Immature natural killer cell (primary cell): ENCODE results near the gene ABCB7. TPM values are rescaled to one million over a fixed set of nuclear protein-coding genes. Genes with fewer than 3 reads are reported as not detected.
"Not testable (repeated sequence)": the region's sequence is repeated elsewhere in the genome, so short reads cannot be mapped to it uniquely, and the experiment has no call there.

ENCODE experiments used
- DNase-seq, 3 donors: peaks; one replicate each; pipeline ENCODE4 v3.0.0; 2022; ENCODE audit warnings: mixed read lengths in 1 of 3
- H3K27ac Mint-ChIP-seq, 6 donors: one replicate each; pipeline ENCODE4 v1.8.0; 2020; ENCODE audit warnings: mixed read lengths in 6 of 6, mild to moderate bottlenecking in 5 of 6, inconsistent platforms in 4 of 6, moderate library complexity in 3 of 6
- H3K27me3 Mint-ChIP-seq, 3 donors: one replicate each; pipeline ENCODE4 v1.8.0; 2020 to 2021; ENCODE audit warnings: low read depth in 3 of 3, mild to moderate bottlenecking in 3 of 3, mixed read lengths in 3 of 3, moderate library complexity in 3 of 3, inconsistent platforms in 1 of 3
- H3K36me3 Mint-ChIP-seq, 3 donors: one replicate each; pipeline ENCODE4 v1.8.0; 2020; ENCODE audit warnings: mixed read lengths in 3 of 3, inconsistent platforms in 2 of 3, mild to moderate bottlenecking in 2 of 3
- H3K4me1 Mint-ChIP-seq, 2 donors: one replicate each; pipeline ENCODE4 v1.8.0; 2020; ENCODE audit warnings: inconsistent platforms in 2 of 2, mild to moderate bottlenecking in 2 of 2, mixed read lengths in 2 of 2, moderate library complexity in 1 of 2
- H3K4me3 Mint-ChIP-seq, 5 donors: one replicate each; pipeline ENCODE4 v1.8.0; 2020; ENCODE audit warnings: mild to moderate bottlenecking in 5 of 5, mixed read lengths in 5 of 5, inconsistent platforms in 3 of 5, moderate library complexity in 3 of 5
- H3K9me3 Mint-ChIP-seq, 6 donors: one replicate each; pipeline ENCODE4 v1.8.0; 2020; ENCODE audit warnings: mild to moderate bottlenecking in 6 of 6, mixed read lengths in 6 of 6, inconsistent platforms in 4 of 6, moderate library complexity in 3 of 6
- polyA plus RNA-seq, 3 donors: library from polyadenylated mRNA; unstranded; fragments of 300-500 nt; fragmentation: Illumina TruSeq; gene quantifications; one replicate each; pipeline ENCODE4 v1.2.3, GENCODE V29; 2021

Gene ABCB7
- polyA plus RNA-seq, result 10 to 100 TPM in 2 of 3 donors, 1 to 10 TPM in 1; 9.5 to 12.9 (median 12.7) TPM

DNA sequence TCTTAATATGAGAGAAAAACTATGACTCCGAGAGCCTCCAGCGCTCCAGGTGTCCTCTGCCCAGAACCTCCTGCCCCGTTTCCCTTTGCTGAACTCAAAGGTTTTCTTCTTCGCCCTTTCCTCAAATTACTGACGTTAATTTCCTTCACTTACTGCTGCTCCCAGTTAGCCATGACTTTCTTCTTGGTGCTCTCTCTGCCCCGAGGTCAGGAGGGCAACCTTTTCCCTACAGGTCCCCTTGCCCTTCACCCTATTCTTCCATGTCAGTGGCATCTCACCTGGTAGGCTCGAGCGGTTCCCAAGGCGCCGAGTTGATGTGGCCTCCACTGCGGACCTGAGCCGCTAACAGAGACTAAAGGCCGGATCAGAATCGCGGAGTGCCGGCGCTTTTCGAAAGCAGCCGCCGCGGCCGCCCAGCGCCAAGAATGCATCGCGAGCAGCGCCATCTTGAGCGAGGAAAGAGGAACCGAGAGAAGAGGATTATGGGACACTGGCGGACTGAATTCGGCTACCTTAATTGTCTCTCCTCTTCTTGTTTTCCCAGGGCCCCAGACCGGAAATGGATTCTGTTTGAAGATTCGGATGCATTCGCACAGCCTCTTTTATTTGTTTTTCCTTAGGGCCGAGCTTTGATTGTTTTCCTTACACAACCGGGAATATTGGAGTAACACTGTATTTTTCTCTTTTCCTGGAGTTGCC lies at the start of gene ABCB7:
Gene ABCB7 (minus strand): TSS at position 457 of the 699 bp plus-strand sequence. CDS start 11 bp downstream, at position 446.
- H3K4me3 Mint-ChIP-seq, result peak within 1 kb of the TSS; percentile 87 to 96 (median 92)
- H3K9me3 Mint-ChIP-seq, result no peaks in the 10 kb centered on the region
- H3K27ac Mint-ChIP-seq, result peak within 1 kb of the TSS; percentile 89 to 97 (median 95)
- H3K36me3 Mint-ChIP-seq, result no peaks in the 10 kb centered on the region
- peaks cover 21 to 35% of the 10 kb centered on the region in 2 donors for H3K4me1 Mint-ChIP-seq
- DNase-seq, result peak; percentile 56 to 68 (median 59)
- peaks cover 0 to 10% (median 0%) of the 10 kb centered on the region in 3 donors for H3K27me3 Mint-ChIP-seq

DNA sequence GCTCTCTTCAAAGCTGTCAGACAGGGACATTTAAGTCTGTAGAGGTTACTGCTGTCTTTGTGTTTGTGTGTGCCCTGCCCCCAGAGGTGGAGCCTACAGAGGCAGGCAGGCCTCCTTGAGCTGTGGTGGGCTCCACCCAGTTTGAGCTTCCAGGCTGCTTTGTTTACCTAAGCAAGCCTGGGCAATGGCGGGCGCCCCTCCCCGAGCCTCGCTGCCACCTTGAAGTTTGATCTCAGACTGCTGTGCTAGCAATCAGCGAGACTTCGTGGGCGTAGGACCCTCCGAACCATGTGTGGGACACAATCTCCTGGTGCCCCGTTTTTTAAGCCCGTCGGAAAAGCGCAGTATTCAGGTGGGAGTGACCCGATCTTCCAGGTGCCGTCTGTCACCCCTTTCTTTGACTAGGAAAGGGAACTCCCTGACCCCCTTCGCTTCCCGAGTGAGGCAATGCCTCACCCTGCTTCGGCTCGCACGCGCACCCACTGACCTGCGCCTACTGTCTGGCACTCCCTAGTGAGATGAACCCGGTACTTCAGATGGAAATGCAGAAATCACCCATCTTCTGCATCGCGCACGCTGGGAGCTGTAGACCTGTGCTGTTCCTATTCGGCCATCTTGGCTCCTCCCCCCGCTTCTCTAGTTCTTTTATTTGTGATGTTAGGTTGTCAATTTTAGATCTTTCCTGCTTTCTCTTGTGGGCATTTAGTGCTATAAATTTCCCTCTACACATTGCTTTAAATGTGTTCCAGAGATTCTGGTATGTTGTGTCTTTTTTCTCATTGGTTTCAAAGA lies 32.5 kb upstream of the ABCB7 start:
- peaks cover 3 to 11% (median 5%) of the 10 kb centered on the region in 3 donors for H3K27me3 Mint-ChIP-seq
- H3K36me3 Mint-ChIP-seq, H3K9me3 Mint-ChIP-seq, H3K4me1 Mint-ChIP-seq, H3K4me3 Mint-ChIP-seq, H3K27ac Mint-ChIP-seq, DNase-seq: not testable (repeated sequence)

DNA sequence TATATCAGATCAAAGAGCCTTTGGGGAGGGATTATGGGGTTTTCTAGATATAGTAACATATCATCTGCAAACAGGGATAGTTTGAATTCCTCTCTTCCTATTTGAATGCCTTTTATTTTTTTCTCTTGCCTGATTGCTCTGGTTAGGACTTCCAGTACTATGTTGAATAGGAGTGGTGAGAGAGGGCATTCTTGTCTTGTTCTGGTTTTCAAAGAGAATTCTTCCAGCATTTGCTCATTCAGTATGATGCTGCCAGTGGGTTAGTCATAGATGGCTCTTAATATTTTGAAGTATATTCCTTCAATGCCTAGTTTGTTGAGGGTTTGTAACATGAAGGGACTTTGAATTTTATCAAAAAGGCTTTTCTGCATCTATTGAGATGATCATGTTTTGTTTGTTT lies 25.6 kb upstream of the ABCB7 start:
- DNase-seq, result no peak
- Mint-ChIP-seq H3K9me3 (no peaks in the 10 kb centered on the region), H3K27me3 (peaks cover 0 to 6% (median 2%) of the 10 kb centered on the region in 3 donors), H3K36me3 (no peaks in the 10 kb centered on the region), H3K4me1 (no peaks in the 10 kb centered on the region), H3K4me3 (no peak overlapping the region), H3K27ac (no peak overlapping the region)

DNA sequence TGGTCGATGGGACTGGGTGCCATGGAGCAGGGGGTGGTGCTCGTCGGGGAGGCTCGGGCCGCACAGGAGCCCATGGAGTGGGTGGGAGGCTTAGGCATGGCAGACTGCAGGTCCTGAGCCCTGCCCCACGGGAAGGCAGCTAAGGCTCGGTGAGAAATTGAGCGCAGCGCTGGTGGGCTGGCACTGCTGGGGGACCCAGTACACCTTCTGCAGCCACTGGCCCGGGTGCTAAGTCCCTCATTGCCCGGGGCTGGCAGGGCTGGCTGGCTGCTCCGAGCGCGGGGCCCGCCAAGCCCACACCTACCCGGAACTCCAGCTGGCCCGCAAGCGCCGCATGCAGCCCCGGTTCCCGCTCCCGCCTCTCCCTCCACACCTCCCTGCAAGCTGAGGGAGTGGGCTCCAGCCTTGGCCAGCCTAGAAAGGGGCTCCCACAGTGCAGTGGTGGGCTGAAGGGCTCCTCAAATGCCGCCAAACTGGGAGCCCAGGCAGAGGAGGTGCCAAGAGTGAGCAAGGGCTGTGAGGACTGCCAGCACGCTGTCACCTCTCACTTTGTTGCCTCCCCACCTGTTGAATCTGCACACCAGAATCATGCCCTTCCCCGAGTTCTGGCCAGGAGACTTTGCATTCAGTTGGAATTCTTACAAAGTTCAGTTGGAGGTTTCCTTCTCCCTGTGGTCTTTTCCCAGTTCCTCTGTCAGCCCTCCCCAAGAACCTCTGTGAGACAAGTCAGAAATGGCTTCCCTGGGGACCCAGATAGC lies 23.6 kb upstream of the ABCB7 start:
- H3K4me1 Mint-ChIP-seq, H3K27ac Mint-ChIP-seq, DNase-seq, H3K9me3 Mint-ChIP-seq, H3K36me3 Mint-ChIP-seq, H3K4me3 Mint-ChIP-seq, H3K27me3 Mint-ChIP-seq: not testable (repeated sequence)

DNA sequence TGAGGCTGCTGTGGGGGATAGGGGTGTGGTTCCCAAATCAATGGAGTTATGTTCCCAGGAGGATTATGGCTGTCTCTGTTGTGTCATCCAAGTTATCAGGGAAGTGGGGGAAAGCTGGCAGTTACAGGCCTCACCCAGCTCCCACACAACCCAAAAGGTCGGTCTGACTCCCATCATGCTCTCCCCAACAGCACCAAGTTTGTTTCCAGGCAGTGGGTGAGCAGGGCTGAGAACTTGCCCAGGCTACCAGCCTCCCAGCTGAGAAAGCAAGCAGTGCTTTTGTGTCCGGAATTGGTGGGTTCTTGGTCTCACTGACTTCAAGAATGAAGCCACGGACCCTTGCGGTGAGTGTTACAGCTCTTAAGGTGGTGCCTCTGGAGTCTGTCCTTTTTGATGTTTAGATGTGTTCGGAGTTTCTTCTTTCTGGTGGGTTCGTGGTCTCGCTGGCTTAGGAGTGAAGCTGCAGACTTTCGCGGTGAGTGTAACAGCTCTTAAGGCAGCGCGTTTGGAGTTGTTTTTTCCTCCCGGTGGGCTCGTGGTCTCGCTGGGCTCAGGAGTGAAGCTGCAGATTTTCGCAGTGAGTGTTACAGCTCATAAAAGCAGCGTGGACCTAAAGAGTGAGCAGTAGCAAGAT lies 16.3 kb upstream of the ABCB7 start:
- H3K27me3 Mint-ChIP-seq, H3K9me3 Mint-ChIP-seq, H3K36me3 Mint-ChIP-seq, H3K4me1 Mint-ChIP-seq, H3K27ac Mint-ChIP-seq, DNase-seq: not testable (repeated sequence)
- peak overlapping the region in 3 of 5 donors; percentile 33 to 59 (median 53) for H3K4me3 Mint-ChIP-seq

DNA sequence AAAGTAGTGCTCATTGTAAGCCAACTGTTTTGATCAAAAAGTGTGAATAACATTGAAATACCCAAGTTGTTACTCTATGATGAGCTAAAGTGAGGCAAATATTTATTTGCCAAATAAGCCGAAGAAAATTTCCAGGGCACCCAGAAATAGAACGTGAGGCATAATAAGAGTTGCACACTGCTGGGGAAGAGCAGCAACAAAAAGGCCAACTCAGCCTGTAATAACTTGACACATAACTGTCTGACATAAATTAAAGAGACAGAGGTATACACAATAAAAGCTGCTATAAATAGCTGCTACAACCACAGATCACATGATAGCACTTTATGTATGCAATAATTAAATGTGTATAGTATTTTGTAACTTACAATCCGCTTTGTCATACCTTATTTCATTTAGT lies 2.0 kb upstream of the ABCB7 start:
- Mint-ChIP-seq H3K4me3 (no peak overlapping the region), H3K27me3 (peaks cover 0 to 10% (median 2%) of the 10 kb centered on the region in 3 donors), H3K9me3 (no peaks in the 10 kb centered on the region), H3K27ac (no peak overlapping the region), H3K36me3 (no peaks in the 10 kb centered on the region), H3K4me1 (peaks cover 18 to 29% of the 10 kb centered on the region in 2 donors)
- no peak for DNase-seq

DNA sequence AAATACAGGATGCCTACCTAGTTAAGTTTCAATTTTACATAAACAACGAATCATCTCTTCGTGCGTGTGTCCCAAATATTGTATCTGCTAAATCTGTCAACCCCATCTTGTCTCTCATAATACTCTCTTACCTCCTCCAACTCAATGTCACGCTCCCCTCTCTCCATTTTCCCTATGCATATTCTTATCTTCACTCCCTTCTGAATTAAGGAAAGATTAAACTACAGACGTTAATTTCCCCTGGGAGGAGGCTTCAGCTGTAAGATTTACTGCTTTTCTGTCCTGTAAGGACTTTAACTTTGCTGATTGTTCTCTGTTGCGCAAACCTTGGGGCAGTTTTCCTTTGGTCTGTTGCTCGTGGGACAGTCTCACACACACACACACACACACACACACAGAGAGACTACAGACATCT lies 455 bp upstream of the ABCB7 start:
- peaks cover 18 to 30% of the 10 kb centered on the region in 2 donors for H3K4me1 Mint-ChIP-seq

DNA sequence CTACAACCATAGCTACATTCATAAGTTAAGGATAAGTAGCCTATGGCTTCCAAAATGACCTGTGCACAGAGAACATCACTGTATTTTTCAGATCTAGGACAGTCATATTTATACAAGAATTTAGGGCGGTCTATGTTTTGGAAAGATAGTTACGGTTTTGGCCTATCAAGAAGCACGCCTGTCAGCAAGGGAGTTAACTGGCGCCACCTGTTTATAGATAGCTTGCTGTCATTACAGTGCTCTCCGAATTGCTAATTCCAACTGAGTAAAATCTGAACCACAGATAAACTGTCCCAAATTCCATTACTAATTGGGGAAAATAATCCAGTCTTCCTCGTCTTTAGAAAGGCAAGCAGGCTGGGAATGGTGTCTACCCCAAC lies 646 bp downstream of the ABCB7 start:
- Mint-ChIP-seq H3K4me1 (peaks cover 21 to 36% of the 10 kb centered on the region in 2 donors), H3K9me3 (no peaks in the 10 kb centered on the region), H3K27ac (peak overlapping the region; percentile 89 to 97 (median 95)), H3K4me3 (peak overlapping the region; percentile 87 to 96 (median 92)), H3K36me3 (no peaks in the 10 kb centered on the region), H3K27me3 (peaks cover 0 to 10% (median 0%) of the 10 kb centered on the region in 3 donors)
- DNase-seq, result no peak

More for the DNA sequence above, 455 bp upstream of the ABCB7 start:
- peak in 1 of 3 donors; percentile 12 for DNase-seq
- Mint-ChIP-seq H3K27me3 (peaks cover 0 to 10% (median 0%) of the 10 kb centered on the region in 3 donors), H3K9me3 (no peaks in the 10 kb centered on the region), H3K27ac (peak overlapping the region; percentile 89 to 97 (median 95)), H3K36me3 (no peaks in the 10 kb centered on the region), H3K4me3 (peak overlapping the region; percentile 87 to 96 (median 92))

DNA sequence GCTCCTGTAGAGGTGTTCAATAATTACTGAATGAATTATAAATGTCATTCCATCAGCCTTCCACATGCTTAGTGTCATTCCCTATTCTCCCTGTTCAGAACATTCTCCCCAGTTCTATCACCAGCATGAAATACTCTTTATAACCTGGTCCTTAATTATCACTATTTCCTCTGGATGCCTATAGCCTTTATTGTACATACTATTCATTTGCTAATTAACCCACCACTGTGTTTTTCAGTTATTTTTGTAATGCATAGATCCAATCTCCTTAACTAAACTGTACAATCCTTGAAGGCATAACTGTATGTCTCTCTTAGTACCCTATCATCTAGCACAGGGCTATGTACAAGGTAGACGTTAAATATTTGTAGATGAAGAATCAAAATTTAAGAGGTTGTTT lies 1.2 kb downstream of the ABCB7 start:
- no peaks in the 10 kb centered on the region for H3K9me3 Mint-ChIP-seq
- no peaks in the 10 kb centered on the region for H3K36me3 Mint-ChIP-seq
- DNase-seq, result no peak
- H3K4me3 Mint-ChIP-seq, result peak overlapping the region; percentile 2 to 96 (median 92)
- H3K27ac Mint-ChIP-seq, result peak overlapping the region in 1 of 6 donors; percentile 94
- H3K27me3 Mint-ChIP-seq, result peaks cover 0 to 7% (median 0%) of the 10 kb centered on the region in 3 donors
- peaks cover 21 to 39% of the 10 kb centered on the region in 2 donors for H3K4me1 Mint-ChIP-seq

DNA sequence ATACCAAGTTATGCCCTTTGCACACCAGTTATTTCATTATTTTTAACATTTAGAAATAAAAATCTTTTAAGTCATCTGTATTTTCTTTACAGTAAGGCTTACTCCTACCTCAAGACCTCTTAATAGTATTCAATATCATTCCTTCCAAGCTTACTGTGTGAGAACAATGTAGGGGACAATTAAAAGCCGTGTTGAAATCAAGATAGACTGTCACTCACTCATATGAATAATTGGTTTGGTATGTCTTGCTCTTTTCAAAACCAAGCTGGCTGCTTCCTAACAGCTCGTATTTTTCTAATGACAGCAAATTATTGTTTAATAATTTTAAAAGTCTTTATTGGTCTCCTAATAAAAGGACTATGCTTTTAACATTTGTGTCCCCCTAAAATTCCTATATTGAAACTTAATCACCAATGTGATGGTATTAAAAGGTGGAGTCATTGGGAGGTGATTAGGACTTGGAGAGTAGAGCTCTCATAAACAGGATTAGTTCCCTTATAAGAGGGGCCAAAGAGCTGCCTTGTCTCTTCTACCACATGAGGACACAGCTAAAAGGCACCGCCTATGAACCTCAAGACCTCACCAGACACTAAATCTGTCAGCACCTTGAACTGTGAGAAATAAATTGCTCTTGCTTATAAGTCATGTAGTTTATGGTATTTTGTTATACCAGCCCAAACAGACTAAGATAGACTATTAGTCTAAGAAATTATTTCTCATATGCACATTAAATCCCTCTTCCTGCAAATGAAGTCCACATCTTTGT lies 4.1 kb downstream of the ABCB7 start:
- peaks cover 0 to 10% (median 0%) of the 10 kb centered on the region in 3 donors for H3K27me3 Mint-ChIP-seq
- H3K27ac Mint-ChIP-seq, result no peak overlapping the region
- no peaks in the 10 kb centered on the region for H3K36me3 Mint-ChIP-seq
- H3K4me1 Mint-ChIP-seq, result peaks cover 21 to 41% of the 10 kb centered on the region in 2 donors
- no peak overlapping the region for H3K4me3 Mint-ChIP-seq
- no peaks in the 10 kb centered on the region for H3K9me3 Mint-ChIP-seq
- no peak for DNase-seq

DNA sequence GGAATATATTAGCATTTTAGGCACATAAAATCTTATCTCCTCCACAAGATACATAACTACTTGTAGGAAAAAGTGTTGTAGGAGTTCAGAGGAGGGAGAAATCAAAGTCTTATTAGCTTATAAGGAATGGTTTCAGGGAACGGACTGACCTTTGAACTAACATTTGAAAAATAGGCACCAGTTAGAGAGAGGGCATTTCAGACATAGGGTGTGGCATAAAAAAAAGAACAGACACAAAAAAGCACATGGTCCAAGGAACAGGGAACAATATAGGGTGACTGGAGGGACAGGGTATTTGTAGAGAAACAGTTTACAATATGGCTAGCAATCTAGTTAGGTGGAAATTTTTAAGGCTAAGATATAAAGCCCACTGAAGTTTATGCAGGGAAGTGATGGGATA lies 6.4 kb downstream of the ABCB7 start:
- H3K9me3 Mint-ChIP-seq, result no peaks in the 10 kb centered on the region

DNA sequence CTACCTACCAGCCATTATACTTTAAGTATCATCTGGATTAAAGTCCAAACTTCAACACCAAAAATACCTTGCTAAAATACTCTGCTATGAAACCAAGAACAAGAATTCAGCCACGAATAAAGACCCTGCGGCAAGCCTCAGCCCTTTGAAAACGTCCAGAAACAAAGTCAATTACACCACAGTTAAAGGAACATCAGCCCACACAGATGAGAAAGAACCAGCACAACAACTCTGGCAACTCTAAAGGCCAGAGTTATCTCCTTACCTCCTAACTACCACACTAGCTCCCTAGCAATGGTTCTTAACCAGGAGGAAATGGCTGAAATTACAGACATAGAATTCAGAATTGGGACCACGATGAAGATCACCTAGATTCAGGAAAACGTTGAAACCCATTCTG lies 23.4 kb downstream of the ABCB7 start:
- no peak for DNase-seq
- Mint-ChIP-seq H3K4me3 (no peak overlapping the region), H3K36me3 (no peaks in the 10 kb centered on the region), H3K27ac (no peak overlapping the region), H3K9me3 (no peaks in the 10 kb centered on the region), H3K27me3 (peaks cover 0 to 4% (median 0%) of the 10 kb centered on the region in 3 donors), H3K4me1 (peaks cover 26 to 38% of the 10 kb centered on the region in 2 donors)

More for the DNA sequence above, 6.4 kb downstream of the ABCB7 start:
- DNase-seq, result no peak
- Mint-ChIP-seq H3K36me3 (no peaks in the 10 kb centered on the region), H3K4me1 (peaks cover 5 to 25% of the 10 kb centered on the region in 2 donors), H3K4me3 (no peak overlapping the region), H3K27me3 (peaks cover 0 to 8% (median 0%) of the 10 kb centered on the region in 3 donors), H3K27ac (no peak overlapping the region)
